ENCODE data around the gene STK32B.

The STK32B gene

DNA sequence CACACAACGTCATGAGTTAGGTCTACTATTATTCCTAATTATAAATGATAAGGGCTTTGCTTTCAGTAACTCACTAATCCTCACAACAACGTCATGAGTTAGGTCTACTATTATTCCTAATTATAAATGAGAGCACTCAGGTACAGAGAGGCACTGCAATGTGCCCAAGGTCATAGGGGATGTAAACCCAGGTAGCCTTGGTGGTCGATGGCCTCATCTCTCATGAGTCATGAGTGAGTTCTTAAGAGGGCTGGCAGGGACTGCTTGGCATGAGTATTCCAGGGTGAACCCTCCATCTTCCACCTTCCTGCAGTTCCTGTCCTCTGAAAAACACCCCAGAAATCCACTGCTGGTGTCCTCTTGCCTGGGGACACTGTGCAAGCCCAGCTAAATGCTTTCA is 317.1 kb downstream of the STK32B start:
- DNase-seq: no peak

DNA sequence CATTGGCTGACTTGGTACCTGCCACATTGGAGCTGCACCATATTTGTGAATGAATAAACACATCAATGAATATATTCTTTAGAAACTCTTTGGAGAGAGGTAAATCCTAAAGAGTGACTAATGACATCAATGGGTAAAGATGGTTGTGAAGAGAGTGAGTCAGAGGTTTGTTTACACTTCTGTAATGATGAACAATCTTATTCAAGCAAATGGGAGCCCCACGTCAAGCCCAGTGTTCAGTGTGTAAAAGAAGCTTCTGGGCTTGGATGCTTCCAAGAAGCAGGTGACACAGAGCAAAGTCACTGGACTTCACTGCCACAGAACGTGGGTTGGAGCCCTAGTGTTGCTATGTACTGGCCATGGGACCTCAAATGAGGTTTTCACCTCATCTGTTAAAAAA is 319.0 kb downstream of the STK32B start:
- DNase-seq: peak; percentile 63

- DNase-seq: peak; percentile 79
These were observed 320.3 kb downstream of the STK32B start for GRCh38 chr4:5371415-5372190.

GRCh38 chr4:5372198-5372597 is 320.9 kb downstream of the STK32B start:
- DNase-seq: no peak

GRCh38 chr4:5373327-5373726 is 322.0 kb downstream of the STK32B start:
- DNase-seq: no peak

DNA sequence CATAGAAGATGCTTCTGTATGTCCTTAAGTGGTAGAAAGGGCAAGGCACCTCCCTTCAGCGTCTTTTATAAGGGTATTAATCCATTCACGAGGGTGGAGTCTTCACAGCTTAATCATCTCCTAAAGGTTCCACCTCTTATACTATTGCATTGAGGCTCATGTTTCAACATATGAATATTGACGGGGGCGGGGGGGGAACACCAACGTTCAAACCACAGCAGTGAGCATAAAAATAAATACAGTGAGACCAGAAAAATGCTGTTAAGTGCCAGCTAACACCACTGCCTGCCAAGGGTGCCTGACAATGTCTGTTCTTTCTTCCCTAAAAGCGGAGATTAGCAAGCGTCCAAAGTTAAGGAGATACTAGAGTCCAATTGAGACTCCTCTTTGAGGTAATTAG is 323.3 kb downstream of the STK32B start:
- DNase-seq: peak; percentile 11

DNA sequence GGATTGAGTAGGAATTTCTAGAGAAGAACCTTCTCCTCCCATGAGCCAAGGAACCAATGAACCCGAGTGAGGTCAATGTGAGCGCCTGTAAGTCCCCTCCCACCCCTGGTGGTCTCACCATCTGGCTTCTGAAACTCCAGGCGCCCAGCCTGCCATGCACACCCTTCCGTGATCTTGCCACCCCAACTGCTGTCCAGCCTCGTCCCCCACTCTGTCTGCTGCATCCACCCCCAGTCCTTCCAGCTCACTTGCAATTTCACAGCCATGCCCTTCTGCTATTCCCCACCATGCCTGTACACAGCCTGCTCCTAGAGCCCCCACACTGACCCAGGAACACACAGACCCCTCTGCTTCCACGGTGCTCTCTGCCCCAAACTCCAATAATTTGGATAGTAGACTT is 323.7 kb downstream of the STK32B start:
- DNase-seq: no peak

- no peak for DNase-seq
These were observed 324.7 kb downstream of the STK32B start for GRCh38 chr4:5376015-5376414.

DNA sequence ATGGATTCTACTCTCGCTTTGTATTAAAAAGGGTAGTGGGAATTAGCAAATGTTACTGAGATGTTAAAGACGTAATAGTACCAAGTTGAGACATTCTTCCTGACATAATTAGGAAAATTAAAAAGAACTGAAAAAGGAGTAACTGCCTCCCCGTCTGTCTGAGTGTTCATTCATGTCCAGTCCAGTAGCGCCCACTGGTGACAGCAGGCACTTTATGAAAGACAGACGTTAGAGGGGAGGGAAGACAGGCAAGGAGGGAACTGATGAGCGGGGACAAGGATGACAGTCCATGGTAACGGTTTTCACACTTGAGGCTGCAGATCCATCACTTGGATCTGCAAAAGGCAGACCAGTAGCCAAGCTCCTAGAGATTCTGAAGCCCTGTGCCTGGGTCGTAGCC is 326.7 kb downstream of the STK32B start:
- peak; percentile 20 for DNase-seq

DNA sequence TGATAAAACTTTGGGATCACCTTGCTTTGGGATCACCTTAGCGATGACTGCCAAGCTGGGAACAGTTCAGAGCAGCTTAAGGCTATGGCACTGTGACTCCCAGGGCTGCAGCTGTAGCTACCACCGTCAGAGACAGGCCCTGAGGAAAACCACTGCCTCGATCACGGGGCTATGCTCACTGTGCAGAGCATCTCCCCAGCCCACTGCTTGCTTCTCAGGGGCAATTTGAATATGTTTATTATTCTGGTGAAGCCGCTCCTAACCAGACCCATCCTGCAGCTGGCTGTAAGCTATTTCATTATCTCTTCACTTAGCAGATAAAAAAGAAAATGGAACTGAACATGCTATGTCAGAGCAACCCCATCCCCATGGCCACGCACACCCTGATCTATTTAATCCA is 328.6 kb downstream of the STK32B start:
- no peak for DNase-seq

- DNase-seq: peak; percentile 79
These were observed 330.7 kb downstream of the STK32B start for GRCh38 chr4:5381961-5382441.

GRCh38 chr4:5383191-5383980 is 332.1 kb downstream of the STK32B start:
- peak; percentile 21 for DNase-seq

- no peak for DNase-seq
These were observed 334.5 kb downstream of the STK32B start for GRCh38 chr4:5385741-5386311.

- no peak for DNase-seq
These were observed 335.6 kb downstream of the STK32B start for GRCh38 chr4:5386921-5387320.

DNA sequence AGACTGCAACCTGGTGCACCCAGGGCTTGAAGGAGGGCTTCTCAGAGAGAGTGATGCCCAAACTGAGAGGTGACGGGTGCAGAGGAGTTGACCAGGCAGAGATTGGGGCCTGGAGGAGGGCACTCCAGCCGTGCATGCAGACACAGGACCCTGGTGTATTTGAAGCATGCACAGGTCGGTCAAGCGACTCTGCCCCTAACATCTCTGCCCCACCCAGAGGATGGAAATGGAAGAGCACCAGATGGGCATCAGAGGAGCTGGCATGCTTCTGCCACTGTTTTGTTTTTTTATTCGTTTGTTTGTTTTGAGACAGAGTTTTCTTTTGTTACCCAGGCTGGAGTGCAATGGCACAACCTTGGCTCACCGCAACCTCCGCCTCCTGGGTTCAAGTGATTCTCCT is 336.2 kb downstream of the STK32B start:
- DNase-seq: no peak

DNA sequence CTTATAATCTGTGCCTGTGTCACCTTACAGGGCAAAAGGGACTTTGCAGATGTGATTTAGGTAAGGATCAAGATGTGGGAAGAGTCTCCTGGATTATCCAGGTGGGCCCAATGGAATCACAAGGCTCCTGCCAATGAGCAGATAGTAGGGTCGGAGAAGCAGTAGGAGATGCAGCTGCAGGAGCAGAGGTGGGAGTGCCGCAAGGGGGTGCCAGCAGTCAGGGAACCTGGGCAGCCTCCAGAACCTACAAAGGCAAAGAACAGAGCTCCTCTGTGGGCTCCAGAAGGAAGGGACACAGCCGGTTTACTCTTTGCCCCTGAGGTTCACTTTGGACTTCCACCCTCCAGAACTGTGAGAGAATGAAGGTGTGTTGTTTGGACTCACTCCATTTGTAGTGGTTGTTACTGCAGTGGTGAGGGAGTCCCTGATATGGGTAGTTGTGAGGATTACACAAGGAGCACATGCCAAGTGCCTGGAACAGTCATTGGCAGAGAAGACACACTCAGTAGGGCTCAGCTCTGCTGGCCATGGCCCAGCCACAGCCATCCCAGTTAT is 338.6 kb downstream of the STK32B start:
- DNase-seq: no peak

GRCh38 chr4:5391492-5391891 is 340.2 kb downstream of the STK32B start:
- no peak for DNase-seq

GRCh38 chr4:5393911-5394513 is 342.7 kb downstream of the STK32B start:
- DNase-seq: no peak

DNA sequence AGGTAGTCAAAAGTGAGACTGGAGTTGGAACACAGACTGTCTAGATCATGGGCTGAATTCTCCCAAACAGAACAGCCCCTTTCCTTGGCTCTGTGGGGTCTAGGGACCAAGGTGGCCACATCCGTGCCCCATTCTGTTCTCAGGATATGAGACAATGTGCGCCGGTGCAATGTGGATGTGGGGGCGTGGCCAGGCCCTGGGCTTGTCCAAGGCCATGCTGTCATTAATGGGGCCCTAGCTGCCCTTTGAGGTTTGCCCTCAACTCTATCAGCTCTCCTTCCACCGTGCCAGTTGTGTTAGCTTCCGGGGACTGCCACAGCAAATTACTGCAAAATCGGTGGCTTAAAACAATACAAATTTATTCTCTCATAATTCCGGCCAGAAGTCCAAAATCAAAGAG is 344.5 kb downstream of the STK32B start:
- DNase-seq: no peak

- no peak for DNase-seq
These were observed 346.8 kb downstream of the STK32B start for GRCh38 chr4:5398056-5398455.

DNA sequence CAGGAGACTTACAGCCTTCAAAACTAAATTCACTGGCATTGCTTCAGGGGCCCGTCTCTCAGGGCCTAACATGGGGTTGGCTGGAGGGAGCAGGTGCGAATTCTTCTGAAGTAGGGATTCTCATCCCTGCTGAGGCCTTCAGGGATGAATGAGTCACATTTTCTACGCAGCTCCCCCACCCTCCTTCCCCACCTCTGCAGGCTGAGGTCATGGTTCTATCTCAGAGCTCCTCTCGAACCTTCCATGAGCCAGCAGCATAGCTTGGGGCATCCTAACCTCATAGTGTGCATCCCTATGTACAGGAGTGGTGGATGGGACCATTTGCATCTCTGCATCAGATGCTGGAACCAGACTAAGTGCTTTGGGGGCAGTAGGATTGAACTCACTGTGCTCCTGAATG is 347.8 kb downstream of the STK32B start:
- no peak for DNase-seq

- DNase-seq: peak; percentile 37
These were observed 348.6 kb downstream of the STK32B start for GRCh38 chr4:5399790-5400421.
